ENCODE measurements around the gene DOCK9.

Gene DOCK9

GRCh38 chr13:98950705-98951104 is 27.2 kb downstream of the DOCK9 start:
- DNase-seq (ENCODE audit: low read depth, low spot score): no peak

- no peak for DNase-seq (ENCODE audit: low read depth, low spot score)
Measured at GRCh38 chr13:98947925-98948324, 29.9 kb downstream of the DOCK9 start.

- DNase-seq (ENCODE audit: low read depth, low spot score): no peak
Measured at GRCh38 chr13:98945863-98946605, 31.8 kb downstream of the DOCK9 start.

- no peak for DNase-seq (ENCODE audit: low read depth, low spot score)
Measured at GRCh38 chr13:98944336-98944735, 33.5 kb downstream of the DOCK9 start.

DNA sequence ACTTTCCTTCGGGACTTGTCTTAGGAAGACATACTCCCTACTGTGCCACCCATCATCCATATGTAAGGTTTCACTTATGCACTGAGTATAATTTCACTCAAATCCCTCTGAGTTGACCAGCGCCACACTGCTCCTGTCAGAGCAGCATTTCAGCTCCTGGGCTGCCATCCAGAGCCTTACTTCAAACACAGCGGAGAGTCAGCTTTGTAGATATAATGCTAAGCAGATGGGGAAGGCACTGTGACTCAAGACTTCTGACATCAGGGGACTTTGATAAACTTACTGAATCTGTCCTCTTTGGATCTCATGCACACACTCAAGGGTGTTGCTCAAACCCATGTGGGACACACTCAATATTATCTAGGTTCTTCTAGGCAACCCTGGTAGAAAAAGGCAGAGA is 34.9 kb downstream of the DOCK9 start:
- DNase-seq (ENCODE audit: low read depth, low spot score): no peak

DNA sequence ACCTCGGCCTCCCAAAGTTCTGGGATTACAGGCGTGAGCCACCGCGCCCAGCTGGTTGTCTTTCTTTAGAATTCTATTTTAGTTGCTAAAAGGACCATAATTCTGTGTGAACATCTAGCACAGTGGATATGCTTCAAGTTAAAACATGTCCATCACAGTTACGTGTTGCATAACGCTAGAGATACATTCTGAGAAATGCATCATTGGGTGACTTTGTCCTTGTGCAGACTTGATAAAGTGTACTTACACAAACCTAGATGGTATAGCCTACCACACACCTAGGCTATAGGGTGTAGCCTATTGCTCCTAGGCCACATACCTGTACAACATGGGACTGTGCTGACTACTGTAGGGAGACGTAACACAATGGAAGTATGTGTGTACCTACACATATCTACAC is 35.4 kb downstream of the DOCK9 start:
- DNase-seq (ENCODE audit: low read depth, low spot score): no peak

- no peak for DNase-seq (ENCODE audit: low read depth, low spot score)
Measured at GRCh38 chr13:98941536-98941935, 36.3 kb downstream of the DOCK9 start.

DNA sequence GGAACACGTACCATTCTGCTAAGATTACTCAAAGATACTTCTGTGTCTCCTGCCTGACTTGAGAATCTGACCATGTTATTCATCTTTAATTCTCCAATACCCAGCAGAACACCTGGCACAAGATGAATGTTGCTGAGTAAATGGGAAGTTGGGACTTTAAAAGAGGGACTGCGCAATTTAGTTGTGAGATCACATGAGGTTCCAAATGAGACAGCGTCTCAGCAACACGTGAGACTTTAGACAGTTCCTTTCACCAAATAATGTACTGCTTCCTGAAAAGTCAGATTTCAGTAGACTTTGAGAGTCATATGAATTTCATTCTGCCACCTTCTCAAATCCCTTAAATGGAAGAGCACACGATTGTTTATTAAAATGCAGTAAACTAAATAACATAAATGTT is 36.7 kb downstream of the DOCK9 start:
- DNase-seq (ENCODE audit: low read depth, low spot score): no peak

- DNase-seq (ENCODE audit: low read depth, low spot score): no peak
Measured at GRCh38 chr13:98940325-98941001, 37.4 kb downstream of the DOCK9 start.

- DNase-seq (ENCODE audit: low read depth, low spot score): no peak
Measured at GRCh38 chr13:98939660-98940191, 38.1 kb downstream of the DOCK9 start.

DNA sequence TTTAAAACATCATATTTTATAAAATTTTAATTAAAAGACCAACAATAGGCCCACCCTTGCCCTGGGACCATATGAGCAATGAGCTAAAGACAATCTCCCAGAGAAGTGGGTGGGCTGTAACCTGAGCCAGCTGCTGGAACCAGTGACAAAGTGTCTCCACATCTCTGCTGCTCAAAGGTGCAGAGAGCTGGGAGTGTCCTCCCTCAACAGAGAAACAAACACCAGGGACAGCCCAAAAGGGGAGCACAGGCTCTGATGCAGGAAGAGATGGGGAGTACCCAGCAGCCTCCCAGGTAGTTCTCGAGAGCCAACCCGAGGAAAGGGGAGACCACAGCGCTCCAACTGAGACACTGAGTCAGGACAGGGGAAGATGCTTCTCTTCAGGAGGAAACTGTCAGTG is 39.1 kb downstream of the DOCK9 start:
- DNase-seq (ENCODE audit: low read depth, low spot score): no peak

DNA sequence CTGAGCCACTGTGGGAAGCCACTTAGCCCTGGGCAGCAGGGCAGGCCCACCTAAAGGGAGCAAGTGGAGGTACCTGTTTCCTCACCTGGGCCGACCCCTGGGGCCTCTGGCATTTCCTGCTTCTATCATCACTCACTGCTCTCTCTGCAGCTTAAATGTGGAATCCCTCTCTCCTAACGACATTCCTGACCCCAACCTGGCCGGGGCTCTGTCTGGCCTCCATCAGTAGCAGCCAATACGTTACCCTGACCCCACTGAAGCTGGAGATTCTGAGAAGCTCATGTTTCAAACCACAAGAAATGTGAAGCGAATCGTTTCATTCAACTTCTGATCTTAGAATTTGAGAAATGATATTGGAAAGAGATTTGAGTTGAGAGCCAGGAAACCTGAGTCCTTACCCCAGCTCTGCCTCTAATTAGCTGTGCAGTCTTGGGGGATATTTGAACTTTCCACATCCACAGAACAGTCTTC is 39.9 kb downstream of the DOCK9 start:
- no peak for DNase-seq (ENCODE audit: low read depth, low spot score)

- DNase-seq (ENCODE audit: low read depth, low spot score): no peak
Measured at GRCh38 chr13:98934243-98934642, 43.6 kb downstream of the DOCK9 start.

- DNase-seq (ENCODE audit: low read depth, low spot score): no peak
Measured at GRCh38 chr13:98930151-98930591, 47.7 kb downstream of the DOCK9 start.

- DNase-seq (ENCODE audit: low read depth, low spot score): no peak
Measured at GRCh38 chr13:98927951-98928927, 49.6 kb downstream of the DOCK9 start.

GRCh38 chr13:98925949-98926348 is 51.9 kb downstream of the DOCK9 start:
- no peak for DNase-seq (ENCODE audit: low read depth, low spot score)

DNA sequence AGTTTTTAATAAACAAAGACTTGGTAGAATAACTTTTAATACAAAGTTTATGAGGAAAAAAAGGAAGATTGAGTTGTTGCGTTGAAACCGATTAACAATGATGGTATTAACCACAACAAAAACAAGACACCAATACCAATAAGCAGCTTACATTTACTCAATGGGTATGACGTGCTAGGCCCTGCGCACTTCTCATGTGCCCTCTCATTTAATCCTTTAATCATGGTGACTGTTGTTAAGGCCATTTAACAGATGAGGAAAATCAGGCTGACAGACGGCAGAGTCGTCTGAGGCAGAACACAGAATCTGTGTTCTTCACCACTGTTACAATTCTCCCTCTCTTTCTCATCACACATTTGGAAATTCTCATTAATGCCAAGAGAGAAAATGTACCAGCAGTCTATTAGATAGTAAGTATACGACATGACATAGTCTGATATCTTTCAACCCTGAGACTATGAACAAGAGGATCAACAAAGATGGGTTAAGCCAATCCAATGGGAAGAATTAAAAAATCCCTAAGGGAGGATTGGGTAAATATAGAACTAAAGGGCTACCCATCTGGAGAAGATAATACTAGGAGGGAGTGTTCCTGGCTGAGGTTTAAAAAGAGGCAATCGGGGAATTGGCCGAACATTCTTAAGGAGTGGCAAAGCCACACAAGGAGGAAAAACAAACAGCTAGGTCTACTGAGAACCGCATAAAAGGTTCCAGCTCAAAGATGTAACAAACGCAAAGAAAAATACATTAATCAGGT is 54.0 kb downstream of the DOCK9 start:
- no peak for DNase-seq (ENCODE audit: low read depth, low spot score)

GRCh38 chr13:98922306-98922705 is 55.6 kb downstream of the DOCK9 start:
- no peak for DNase-seq (ENCODE audit: low read depth, low spot score)

- DNase-seq (ENCODE audit: low read depth, low spot score): no peak
Measured at GRCh38 chr13:98921786-98922185, 56.1 kb downstream of the DOCK9 start.

DNA sequence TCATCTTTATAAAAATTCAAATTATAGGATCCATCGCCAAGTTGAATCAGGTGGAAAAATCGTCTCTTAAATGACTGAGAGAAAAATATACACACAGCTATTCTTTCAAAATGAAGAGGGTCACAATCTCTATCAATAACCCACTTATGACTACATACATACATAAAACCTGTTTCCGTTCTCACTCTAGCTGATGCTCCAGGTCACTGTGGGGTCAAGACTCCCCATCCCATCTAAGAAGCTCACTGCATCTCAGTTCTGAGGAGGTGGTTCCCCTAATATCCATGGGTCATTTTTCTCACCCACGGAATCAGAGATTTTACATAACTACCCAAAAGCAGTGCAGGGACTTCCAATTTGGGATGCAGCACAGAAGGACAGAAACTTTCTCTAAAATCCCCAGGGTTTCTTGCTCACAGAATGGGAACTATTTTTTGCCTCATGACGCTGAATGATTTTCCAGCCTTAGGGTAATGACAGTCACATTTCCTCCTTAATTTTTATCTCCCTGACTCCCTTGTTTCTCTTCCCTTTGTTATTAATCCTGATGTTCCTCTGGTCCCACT is 56.8 kb downstream of the DOCK9 start:
- DNase-seq (ENCODE audit: low read depth, low spot score): no peak

GRCh38 chr13:98919566-98919965 is 58.3 kb downstream of the DOCK9 start:
- no peak for DNase-seq (ENCODE audit: low read depth, low spot score)
